PC-9 (cell line): ENCODE measurements around the gene SDCBP2.

ENCODE experiments used
- EZH2 ChIP-seq: fragments of 200-600 bp; sonication (generic); IDR thresholded peaks from 2 replicates; pipeline ENCODE4 v1.8.0; 2017; ENCODE audit warnings: antibody characterized with exemption, low read depth
- TF ChIP-seq, protein P1 (sequence below): fragments of 200-600 bp; sonication (generic); conservative IDR thresholded peaks from 2 replicates; pipeline ENCODE4 v1.6.1; 2017; ENCODE audit warnings: mixed run types, antibody characterized with exemption, mild to moderate bottlenecking, moderate library complexity

DNA sequence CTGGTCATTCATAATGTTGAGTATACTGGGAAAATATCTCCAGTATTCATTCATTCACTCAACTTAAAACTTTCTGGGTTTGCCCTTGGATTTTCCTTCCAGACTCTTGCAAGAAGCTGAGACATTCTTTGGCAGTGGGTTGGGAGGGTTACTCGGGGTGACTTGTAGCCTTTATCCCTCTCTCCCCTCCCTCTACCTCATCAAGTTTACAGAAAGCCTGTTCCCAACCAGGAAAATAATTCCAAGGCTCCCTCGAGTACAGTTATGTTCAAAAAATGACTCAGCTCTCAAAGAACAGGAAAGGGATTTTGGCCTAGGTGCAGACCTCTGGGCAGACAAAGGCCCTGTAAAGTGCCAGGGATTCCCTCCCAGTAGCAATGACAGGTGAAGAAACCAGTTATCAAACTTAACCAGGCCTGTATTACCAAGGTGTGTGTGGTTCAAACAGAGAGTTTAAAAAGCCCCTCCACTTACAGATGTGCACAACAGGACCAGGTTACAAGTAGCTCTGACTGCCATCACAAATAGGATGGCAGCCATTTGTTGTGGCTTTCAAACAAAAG lies 41.7 kb upstream of the SDCBP2 start:
- TF ChIP-seq, protein P1, sequence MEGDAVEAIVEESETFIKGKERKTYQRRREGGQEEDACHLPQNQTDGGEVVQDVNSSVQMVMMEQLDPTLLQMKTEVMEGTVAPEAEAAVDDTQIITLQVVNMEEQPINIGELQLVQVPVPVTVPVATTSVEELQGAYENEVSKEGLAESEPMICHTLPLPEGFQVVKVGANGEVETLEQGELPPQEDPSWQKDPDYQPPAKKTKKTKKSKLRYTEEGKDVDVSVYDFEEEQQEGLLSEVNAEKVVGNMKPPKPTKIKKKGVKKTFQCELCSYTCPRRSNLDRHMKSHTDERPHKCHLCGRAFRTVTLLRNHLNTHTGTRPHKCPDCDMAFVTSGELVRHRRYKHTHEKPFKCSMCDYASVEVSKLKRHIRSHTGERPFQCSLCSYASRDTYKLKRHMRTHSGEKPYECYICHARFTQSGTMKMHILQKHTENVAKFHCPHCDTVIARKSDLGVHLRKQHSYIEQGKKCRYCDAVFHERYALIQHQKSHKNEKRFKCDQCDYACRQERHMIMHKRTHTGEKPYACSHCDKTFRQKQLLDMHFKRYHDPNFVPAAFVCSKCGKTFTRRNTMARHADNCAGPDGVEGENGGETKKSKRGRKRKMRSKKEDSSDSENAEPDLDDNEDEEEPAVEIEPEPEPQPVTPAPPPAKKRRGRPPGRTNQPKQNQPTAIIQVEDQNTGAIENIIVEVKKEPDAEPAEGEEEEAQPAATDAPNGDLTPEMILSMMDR: no peak
- TF ChIP-seq EZH2: no peak
